Muscle layer of colon (tissue), 2 donors: ENCODE measurements around the gene PINLYP.
"Not testable (repeated sequence)": the region's sequence is repeated elsewhere in the genome, so short reads cannot be mapped to it uniquely, and the experiment has no call there.

Experiments
- H3K27ac ChIP-seq: one replicate; pipeline ENCODE4 v1.7.0; 2013; ENCODE audit warnings: low read depth, mild to moderate bottlenecking, low read length, moderate library complexity
- H3K27me3 ChIP-seq, 2 donors: one replicate each; pipeline ENCODE4 v1.7.0; 2013; ENCODE audit warnings: low read length in 2 of 2, mild to moderate bottlenecking in 2 of 2; ENCODE audit not compliant: insufficient read depth in 2 of 2, control insufficient read depth in 1 of 2
- H3K36me3 ChIP-seq: one replicate; pipeline ENCODE4 v1.7.0; 2013; ENCODE audit warnings: mild to moderate bottlenecking, low read length; ENCODE audit not compliant: insufficient read depth
- H3K4me1 ChIP-seq: one replicate; pipeline ENCODE4 v1.7.0; 2013; ENCODE audit warnings: mild to moderate bottlenecking, low read length; ENCODE audit not compliant: insufficient read depth
- H3K4me3 ChIP-seq, 2 donors: one replicate each; pipeline ENCODE4 v1.7.0; 2013; ENCODE audit warnings: low read length in 2 of 2, low read depth in 1 of 2, mild to moderate bottlenecking in 1 of 2, moderate library complexity in 1 of 2
- H3K9ac ChIP-seq: one replicate; pipeline ENCODE4 v1.7.0; 2013; ENCODE audit warnings: low read length
- H3K9me3 ChIP-seq: one replicate; pipeline ENCODE4 v1.7.0; 2013; ENCODE audit warnings: mild to moderate bottlenecking, low read length
- donor health status: abdominal sarcoma.
- donor health status: Adenocarcinoma of cecum.

Gene PINLYP

GRCh38 chr19:43598445-43599240 is 23.0 kb downstream of the PINLYP start:
- peaks cover 28% of the 10 kb centered on the region for H3K4me1 ChIP-seq
- H3K9me3 ChIP-seq = no peaks in the 10 kb centered on the region
- no peaks in the 10 kb centered on the region for H3K27me3 ChIP-seq
- no peak overlapping the region for H3K9ac ChIP-seq
- no peak overlapping the region for H3K27ac ChIP-seq
- no peak overlapping the region for H3K4me3 ChIP-seq
- peaks cover 20% of the 10 kb centered on the region for H3K36me3 ChIP-seq

DNA sequence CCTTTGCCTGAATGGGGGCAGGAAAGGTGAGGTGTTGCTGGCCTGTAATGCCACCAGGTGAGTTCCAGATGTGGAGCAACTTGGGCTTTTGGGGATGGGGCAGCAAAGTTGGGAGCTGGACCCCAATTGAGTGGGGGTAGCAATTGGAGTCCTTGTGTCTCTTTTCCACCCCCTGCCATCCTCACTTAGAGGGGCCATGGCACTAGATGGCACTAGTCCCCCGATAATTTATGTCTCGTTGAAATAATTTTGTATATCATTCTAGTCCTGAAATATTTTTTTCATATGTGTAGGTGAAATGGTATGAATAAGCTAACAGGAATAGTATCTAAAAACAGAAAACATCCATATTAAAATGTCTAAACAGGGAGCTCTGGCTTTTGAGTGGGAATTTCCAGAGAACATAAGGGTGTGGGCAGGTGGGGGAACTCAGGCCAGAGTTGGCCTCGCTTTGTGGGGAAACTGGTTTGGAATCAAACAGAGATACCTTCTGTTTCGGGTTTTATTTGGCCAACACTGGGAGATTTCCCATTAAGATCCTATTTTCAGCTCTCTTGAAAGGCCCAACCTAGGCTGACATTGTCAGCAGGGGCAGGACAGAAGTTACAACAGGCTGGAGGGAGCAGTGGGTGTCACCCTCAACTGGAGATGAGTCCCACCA is 24.2 kb downstream of the PINLYP start:
- H3K4me1 ChIP-seq = peaks cover 17% of the 10 kb centered on the region
- H3K9me3 ChIP-seq = no peaks in the 10 kb centered on the region
- H3K9ac ChIP-seq = no peak overlapping the region
- H3K27ac ChIP-seq = no peak overlapping the region
- H3K4me3 ChIP-seq = no peak overlapping the region
- H3K36me3 ChIP-seq = peaks cover 13% of the 10 kb centered on the region
- no peaks in the 10 kb centered on the region for H3K27me3 ChIP-seq

- not testable (repeated sequence) for H3K4me3 ChIP-seq, H3K9me3 ChIP-seq, H3K27me3 ChIP-seq, H3K27ac ChIP-seq, H3K9ac ChIP-seq
- Histone ChIP-seq H3K36me3 (peaks cover 13% of the 10 kb centered on the region), H3K4me1 (peaks cover 16% of the 10 kb centered on the region)
Observed at GRCh38 chr19:43600326-43600725, 24.7 kb downstream of the PINLYP start.

- peaks cover 24% of the 10 kb centered on the region for H3K36me3 ChIP-seq
- no peak overlapping the region for H3K9ac ChIP-seq
- H3K27ac ChIP-seq = no peak overlapping the region
- no peaks in the 10 kb centered on the region for H3K27me3 ChIP-seq
- no peak overlapping the region for H3K4me3 ChIP-seq
- H3K9me3 ChIP-seq = no peaks in the 10 kb centered on the region
- H3K4me1 ChIP-seq = no peaks in the 10 kb centered on the region
Observed at GRCh38 chr19:43605875-43606568, 30.4 kb downstream of the PINLYP start.

- Histone ChIP-seq H3K4me1 (no peaks in the 10 kb centered on the region), H3K4me3 (no peak overlapping the region), H3K9me3 (no peaks in the 10 kb centered on the region), H3K27me3 (no peaks in the 10 kb centered on the region), H3K9ac (no peak overlapping the region), H3K36me3 (peaks cover 22% of the 10 kb centered on the region), H3K27ac (no peak overlapping the region)
Observed at GRCh38 chr19:43606569-43607229, 31.1 kb downstream of the PINLYP start.

DNA sequence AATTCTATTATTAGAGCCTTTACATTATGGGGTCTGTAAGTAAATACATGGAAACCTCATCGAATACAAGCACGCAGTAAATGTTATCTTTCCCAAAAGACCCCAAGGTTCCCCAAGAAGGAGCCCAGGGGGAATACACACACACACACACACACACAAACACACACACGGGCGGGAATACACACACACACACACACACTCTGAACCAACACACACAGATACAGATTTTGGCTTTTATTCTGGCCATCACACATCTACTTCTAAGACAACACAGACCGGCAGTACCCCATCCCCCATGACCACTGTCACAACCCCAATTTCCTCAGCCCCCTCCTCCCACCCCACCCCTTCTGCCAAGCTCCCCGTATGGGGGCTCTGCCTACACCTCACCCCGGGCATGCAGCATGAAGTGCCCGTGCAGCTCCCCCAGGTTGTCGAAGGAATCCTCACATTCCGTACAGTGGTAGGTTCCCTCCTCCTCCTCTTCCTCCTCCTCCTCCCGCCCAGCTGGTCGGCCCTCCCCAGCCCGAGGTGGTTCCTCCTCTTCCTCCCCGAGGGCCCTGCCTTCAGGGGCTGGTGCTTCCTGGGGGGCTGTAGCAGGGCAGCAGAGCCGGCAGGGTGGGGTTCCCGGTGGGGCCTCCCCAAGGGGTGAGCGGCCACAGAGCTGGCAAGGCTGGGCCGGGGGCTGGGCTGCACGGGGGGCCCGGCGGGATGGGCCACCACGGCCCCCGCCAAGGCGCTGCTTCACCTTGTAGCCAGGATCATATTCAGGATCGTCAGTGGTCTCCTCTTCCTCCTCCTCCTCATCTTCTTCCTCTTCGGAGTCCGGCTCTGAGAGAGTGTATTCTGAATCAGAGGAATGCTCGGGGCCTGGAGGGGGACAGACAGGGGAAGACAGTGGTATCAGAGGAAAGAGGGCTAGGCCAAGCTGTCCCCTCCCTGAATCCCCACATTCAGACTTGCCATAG is 31.9 kb downstream of the PINLYP start:
- no peak overlapping the region for H3K9ac ChIP-seq
- no peaks in the 10 kb centered on the region for H3K27me3 ChIP-seq
- H3K36me3 ChIP-seq = peaks cover 29% of the 10 kb centered on the region
- no peaks in the 10 kb centered on the region for H3K9me3 ChIP-seq
- no peak overlapping the region for H3K4me3 ChIP-seq
- H3K27ac ChIP-seq = no peak overlapping the region
- H3K4me1 ChIP-seq = no peaks in the 10 kb centered on the region

- Histone ChIP-seq H3K4me3 (no peak overlapping the region), H3K36me3 (peaks cover 43% of the 10 kb centered on the region), H3K27ac (no peak overlapping the region), H3K4me1 (no peaks in the 10 kb centered on the region), H3K9ac (no peak overlapping the region), H3K27me3 (no peaks in the 10 kb centered on the region), H3K9me3 (no peaks in the 10 kb centered on the region)
Observed at GRCh38 chr19:43609872-43610271, 34.3 kb downstream of the PINLYP start.

GRCh38 chr19:43610493-43610892 is 34.9 kb downstream of the PINLYP start:
- H3K4me1 ChIP-seq = no peaks in the 10 kb centered on the region
- no peaks in the 10 kb centered on the region for H3K9me3 ChIP-seq
- H3K4me3 ChIP-seq = no peak overlapping the region
- H3K27ac ChIP-seq = no peak overlapping the region
- no peaks in the 10 kb centered on the region for H3K27me3 ChIP-seq
- no peak overlapping the region for H3K9ac ChIP-seq
- H3K36me3 ChIP-seq = peaks cover 43% of the 10 kb centered on the region

DNA sequence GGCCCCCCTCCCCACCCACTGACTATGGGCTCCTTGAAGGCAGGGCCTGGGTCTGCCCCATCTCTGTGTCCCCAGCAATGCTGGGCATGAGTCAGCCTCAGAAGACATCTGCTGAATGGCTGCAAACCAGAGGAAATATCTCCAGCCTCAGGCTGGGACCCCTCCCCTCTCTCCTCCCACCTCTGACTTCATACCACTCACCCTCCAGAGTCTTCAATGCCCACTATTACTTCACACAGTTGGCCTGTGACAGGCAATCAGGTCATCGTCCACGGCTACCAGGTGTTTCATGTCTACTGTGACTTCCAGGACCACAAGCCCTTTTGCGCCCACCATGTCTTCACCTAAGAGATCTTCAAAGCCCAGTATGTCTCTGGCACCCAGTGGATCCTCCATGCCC is 36.2 kb downstream of the PINLYP start, which contains the start of gene SRRM5:
SRRM5 (plus strand) TSS at position 301 of the 400 bp plus-strand sequence; CDS start at position 335, 34 bp downstream.
- Histone ChIP-seq H3K9ac (no peak within 1 kb of the TSS), H3K36me3 (peaks cover 33% of the 10 kb centered on the region), H3K9me3 (no peaks in the 10 kb centered on the region), H3K4me1 (no peaks in the 10 kb centered on the region), H3K27me3 (no peaks in the 10 kb centered on the region), H3K27ac (no peak within 1 kb of the TSS), H3K4me3 (no peak within 1 kb of the TSS)

- H3K9me3 ChIP-seq = no peaks in the 10 kb centered on the region
- H3K27me3 ChIP-seq = no peaks in the 10 kb centered on the region
- no peaks in the 10 kb centered on the region for H3K4me1 ChIP-seq
- H3K36me3 ChIP-seq = peaks cover 27% of the 10 kb centered on the region
- H3K4me3 ChIP-seq = no peak overlapping the region
- H3K9ac ChIP-seq = no peak overlapping the region
- H3K27ac ChIP-seq = no peak overlapping the region
Observed at GRCh38 chr19:43612374-43612773, 36.8 kb downstream of the PINLYP start.
